DND-41 (cell line): Measurements from ENCODE around the gene NEXN.

ENCODE experiments used
- ATAC-seq: fragments of 200-7000 bp; cut with Tn5 transposase; 3 replicates; pipeline ENCODE4 v1.9.1; 2021; ENCODE audit warnings: low read depth; ENCODE audit not compliant: insufficient read depth
- DNase-seq: peaks from one replicate; pipeline ENCODE4 v3.0.0-alpha.2; 2020
- H2AFZ ChIP-seq: 2 replicates; pipeline ENCODE4 v1.6.0; 2012; ENCODE audit warnings: low read depth, low read length
- H3K27ac ChIP-seq: 2 replicates; pipeline ENCODE4 v1.5.1; 2012; ENCODE audit warnings: low read length, inconsistent platforms
- H3K27me3 ChIP-seq: fragments of 200-600 bp; sonication (generic); 2 replicates; pipeline ENCODE4 v1.6.0; 2012; ENCODE audit warnings: low read length, mild to moderate bottlenecking, inconsistent platforms; ENCODE audit not compliant: insufficient read depth, poor library complexity
- H3K36me3 ChIP-seq: 2 replicates; pipeline ENCODE4 v1.5.1; 2012; ENCODE audit warnings: low read length, inconsistent platforms; ENCODE audit not compliant: insufficient read depth
- H3K4me1 ChIP-seq: 2 replicates; pipeline ENCODE4 v1.5.1; 2012; ENCODE audit warnings: mild to moderate bottlenecking, low read length; ENCODE audit not compliant: insufficient read depth
- H3K4me2 ChIP-seq: 2 replicates; pipeline ENCODE4 v1.6.0; 2012; ENCODE audit warnings: mild to moderate bottlenecking, moderate library complexity, low read length, inconsistent platforms; ENCODE audit not compliant: insufficient read depth
- H3K4me3 ChIP-seq, 2 experiments: fragments of 200-600 bp in 1 of 2; shearing (Covaris generic) in 1 of 2; 2 replicates each; pipeline ENCODE4 v1.5.1; 2012 to 2016; ENCODE audit warnings: inconsistent platforms in 2 of 2, low read length in 2 of 2, mild to moderate bottlenecking in 2 of 2, low read depth in 1 of 2, moderate library complexity in 1 of 2
- H3K79me2 ChIP-seq: 2 replicates; pipeline ENCODE4 v1.6.0; 2012; ENCODE audit warnings: low read length, inconsistent platforms; ENCODE audit not compliant: insufficient read depth
- H3K9ac ChIP-seq: 2 replicates; pipeline ENCODE4 v1.6.0; 2012; ENCODE audit warnings: low read depth, mild to moderate bottlenecking, inconsistent platforms, low read length, moderate library complexity
- H3K9me3 ChIP-seq: 2 replicates; pipeline ENCODE4 v1.5.1; 2012; ENCODE audit warnings: low read length, moderate library complexity, mild to moderate bottlenecking, inconsistent platforms; ENCODE audit not compliant: insufficient read depth, severe bottlenecking
- H4K20me1 ChIP-seq: 2 replicates; pipeline ENCODE4 v1.6.0; 2012; ENCODE audit warnings: low read length; ENCODE audit not compliant: insufficient read depth
- EZH2 ChIP-seq: IDR thresholded peaks from 3 replicates; pipeline ENCODE4 v1.6.1; 2012; ENCODE audit warnings: borderline replicate concordance, low read depth, mild to moderate bottlenecking, moderate library complexity, low read length, inconsistent platforms; ENCODE audit not compliant: severe bottlenecking
- TF ChIP-seq, protein P1 (sequence below): IDR thresholded peaks from 2 replicates; pipeline ENCODE4 v1.5.1; 2012; ENCODE audit warnings: borderline replicate concordance, low read length, moderate library complexity, mild to moderate bottlenecking; ENCODE audit not compliant: poor library complexity, severe bottlenecking; ENCODE audit errors: extremely low read depth

NEXN gene

GRCh38 chr1:77882411-77882810 is 6.0 kb upstream of the NEXN start:
- H3K79me2 ChIP-seq = no peaks in the 10 kb centered on the region
- TF ChIP-seq, protein P1, sequence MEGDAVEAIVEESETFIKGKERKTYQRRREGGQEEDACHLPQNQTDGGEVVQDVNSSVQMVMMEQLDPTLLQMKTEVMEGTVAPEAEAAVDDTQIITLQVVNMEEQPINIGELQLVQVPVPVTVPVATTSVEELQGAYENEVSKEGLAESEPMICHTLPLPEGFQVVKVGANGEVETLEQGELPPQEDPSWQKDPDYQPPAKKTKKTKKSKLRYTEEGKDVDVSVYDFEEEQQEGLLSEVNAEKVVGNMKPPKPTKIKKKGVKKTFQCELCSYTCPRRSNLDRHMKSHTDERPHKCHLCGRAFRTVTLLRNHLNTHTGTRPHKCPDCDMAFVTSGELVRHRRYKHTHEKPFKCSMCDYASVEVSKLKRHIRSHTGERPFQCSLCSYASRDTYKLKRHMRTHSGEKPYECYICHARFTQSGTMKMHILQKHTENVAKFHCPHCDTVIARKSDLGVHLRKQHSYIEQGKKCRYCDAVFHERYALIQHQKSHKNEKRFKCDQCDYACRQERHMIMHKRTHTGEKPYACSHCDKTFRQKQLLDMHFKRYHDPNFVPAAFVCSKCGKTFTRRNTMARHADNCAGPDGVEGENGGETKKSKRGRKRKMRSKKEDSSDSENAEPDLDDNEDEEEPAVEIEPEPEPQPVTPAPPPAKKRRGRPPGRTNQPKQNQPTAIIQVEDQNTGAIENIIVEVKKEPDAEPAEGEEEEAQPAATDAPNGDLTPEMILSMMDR = no peak
- TF ChIP-seq EZH2 = no peak
- ATAC-seq = peak; percentile 50; the same call in 2 of the 3 replicates
- H3K4me1 ChIP-seq = no peaks in the 10 kb centered on the region
- no peaks in the 10 kb centered on the region for H3K27me3 ChIP-seq
- no peaks in the 10 kb centered on the region for H4K20me1 ChIP-seq
- H3K9ac ChIP-seq = no peak overlapping the region
- H3K4me2 ChIP-seq = no peak overlapping the region
- DNase-seq = no peak
- H3K9me3 ChIP-seq = no peaks in the 10 kb centered on the region
- no peak overlapping the region for H3K27ac ChIP-seq
- H3K36me3 ChIP-seq = no peaks in the 10 kb centered on the region
- no peak overlapping the region for H3K4me3 ChIP-seq
- H2AFZ ChIP-seq = no peak overlapping the region

GRCh38 chr1:77888781-77889642 is 588 bp downstream of the NEXN start:
- TF ChIP-seq EZH2 = no peak
- TF ChIP-seq, protein P1 = no peak
- no peak overlapping the region for H3K27ac ChIP-seq
- H3K27me3 ChIP-seq = no peaks in the 10 kb centered on the region
- no peaks in the 10 kb centered on the region for H3K9me3 ChIP-seq
- H4K20me1 ChIP-seq = no peaks in the 10 kb centered on the region
- ATAC-seq = no peak
- H3K4me1 ChIP-seq = no peaks in the 10 kb centered on the region
- H3K36me3 ChIP-seq = no peaks in the 10 kb centered on the region
- H2AFZ ChIP-seq = no peak overlapping the region
- no peaks in the 10 kb centered on the region for H3K79me2 ChIP-seq
- no peak for DNase-seq
- H3K9ac ChIP-seq = no peak overlapping the region
- H3K4me2 ChIP-seq = no peak overlapping the region
- no peak overlapping the region for H3K4me3 ChIP-seq

GRCh38 chr1:77889671-77890070 is 1.2 kb downstream of the NEXN start:
- no peaks in the 10 kb centered on the region for H3K4me1 ChIP-seq
- H3K79me2 ChIP-seq = no peaks in the 10 kb centered on the region
- TF ChIP-seq, protein P1 = no peak
- TF ChIP-seq EZH2 = no peak
- no peaks in the 10 kb centered on the region for H3K27me3 ChIP-seq
- H3K4me3 ChIP-seq = no peak overlapping the region
- no peak overlapping the region for H3K27ac ChIP-seq
- DNase-seq = no peak
- H3K9ac ChIP-seq = no peak overlapping the region
- no peak overlapping the region for H3K4me2 ChIP-seq
- no peak for ATAC-seq
- no peak overlapping the region for H2AFZ ChIP-seq
- no peaks in the 10 kb centered on the region for H3K36me3 ChIP-seq
- H4K20me1 ChIP-seq = no peaks in the 10 kb centered on the region
- H3K9me3 ChIP-seq = no peaks in the 10 kb centered on the region
